OCI-LY3 (cell line): ENCODE measurements around the gene RASEF.

ENCODE experiments used
- H2AFZ ChIP-seq: fragments of 200-600, 300-600 bp; shearing (Covaris generic); 2 replicates; pipeline ENCODE4 v1.6.0; 2014; ENCODE audit warnings: antibody characterized with exemption, low read depth, low read length
- H3K27ac ChIP-seq: fragments of 200-600, 300-600 bp; sonication (generic); 2 replicates; pipeline ENCODE4 v1.5.1; 2014; ENCODE audit warnings: mild to moderate bottlenecking, low read length, moderate library complexity, mixed read lengths
- H3K27me3 ChIP-seq: fragments of 200-600, 300-600 bp; sonication (generic); 2 replicates; pipeline ENCODE4 v1.6.1; 2014; ENCODE audit warnings: low read depth, low read length, mixed read lengths
- H3K36me3 ChIP-seq: fragments of 200-600, 300-600 bp; sonication (generic); replicated peaks from 2 replicates; pipeline ENCODE3; 2014; ENCODE audit warnings: low read depth, low read length, mixed read lengths
- H3K4me1 ChIP-seq: fragments of 300-600, 200-600 bp; sonication (generic); 2 replicates; pipeline ENCODE4 v1.6.1; 2014; ENCODE audit warnings: low read length, mixed read lengths
- H3K4me2 ChIP-seq: fragments of 200-600, 300-600 bp; sonication (generic); 2 replicates; pipeline ENCODE4 v1.6.1; 2014; ENCODE audit warnings: low read length, mixed read lengths
- H3K4me3 ChIP-seq: fragments of 300-600, 200-600 bp; sonication (generic); 2 replicates; pipeline ENCODE4 v1.5.1; 2014; ENCODE audit warnings: antibody characterized with exemption, mild to moderate bottlenecking, low read length, moderate library complexity
- H3K79me2 ChIP-seq: fragments of 300-600, 200-600 bp; shearing (Covaris generic); 2 replicates; pipeline ENCODE4 v1.6.1; 2014; ENCODE audit warnings: mild to moderate bottlenecking, low read length, mixed read lengths
- H3K9ac ChIP-seq: fragments of 300-600, 200-600 bp; shearing (Covaris generic); 2 replicates; pipeline ENCODE4 v1.6.0; 2014; ENCODE audit warnings: mild to moderate bottlenecking, low read length, moderate library complexity
- H3K9me3 ChIP-seq: fragments of 200-600, 300-600 bp; shearing (Covaris generic); 2 replicates; pipeline ENCODE4 v1.6.1; 2014; ENCODE audit warnings: low read length, mixed read lengths; ENCODE audit not compliant: insufficient read depth
- H4K20me1 ChIP-seq: fragments of 200-600, 300-600 bp; sonication (generic); 2 replicates; pipeline ENCODE4 v1.6.1; 2016; ENCODE audit warnings: low read length, mixed read lengths; ENCODE audit not compliant: insufficient read depth
- EZH2phosphoT487 ChIP-seq: fragments of 200-600 bp; shearing (Covaris generic); IDR thresholded peaks from 2 replicates; pipeline ENCODE4 v1.6.1; 2018; ENCODE audit warnings: antibody characterized with exemption, mixed run types, low read depth
- TF ChIP-seq, protein P1 (sequence below): fragments of 200-600, 300-600 bp; sonication (generic); IDR thresholded peaks from 2 replicates; pipeline ENCODE4 v1.5.1; 2014; ENCODE audit warnings: antibody characterized with exemption, low read length, low read depth

RASEF gene

DNA sequence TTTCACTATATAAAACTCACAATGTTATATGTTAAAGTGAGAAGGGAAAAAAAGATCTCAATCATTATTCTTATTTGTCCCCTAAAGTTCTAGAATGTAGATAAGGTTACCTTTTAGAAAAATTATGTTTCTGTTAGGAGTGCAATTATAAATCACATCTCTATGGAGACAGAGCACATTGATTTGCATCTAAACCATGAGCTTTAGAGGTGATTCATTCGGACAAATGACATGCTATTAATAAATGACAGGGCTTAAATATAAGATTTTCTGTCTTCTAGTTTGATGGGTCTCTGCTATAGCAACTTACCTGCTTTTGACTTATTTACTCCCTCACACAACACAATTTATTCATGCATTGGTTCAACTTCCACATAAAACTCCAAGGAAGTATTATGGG, 39.8 kb downstream of the RASEF start:
- Histone ChIP-seq H3K4me3 (no peak overlapping the region), H3K27ac (no peak overlapping the region), H3K36me3 (no peaks in the 10 kb centered on the region), H4K20me1 (no peaks in the 10 kb centered on the region), H3K9me3 (no peaks in the 10 kb centered on the region), H3K9ac (no peak overlapping the region), H3K4me2 (no peak overlapping the region), H2AFZ (no peak overlapping the region), H3K4me1 (no peaks in the 10 kb centered on the region), H3K27me3 (no peaks in the 10 kb centered on the region), H3K79me2 (no peaks in the 10 kb centered on the region)
- TF ChIP-seq EZH2phosphoT487, result no peak
- TF ChIP-seq, protein P1, sequence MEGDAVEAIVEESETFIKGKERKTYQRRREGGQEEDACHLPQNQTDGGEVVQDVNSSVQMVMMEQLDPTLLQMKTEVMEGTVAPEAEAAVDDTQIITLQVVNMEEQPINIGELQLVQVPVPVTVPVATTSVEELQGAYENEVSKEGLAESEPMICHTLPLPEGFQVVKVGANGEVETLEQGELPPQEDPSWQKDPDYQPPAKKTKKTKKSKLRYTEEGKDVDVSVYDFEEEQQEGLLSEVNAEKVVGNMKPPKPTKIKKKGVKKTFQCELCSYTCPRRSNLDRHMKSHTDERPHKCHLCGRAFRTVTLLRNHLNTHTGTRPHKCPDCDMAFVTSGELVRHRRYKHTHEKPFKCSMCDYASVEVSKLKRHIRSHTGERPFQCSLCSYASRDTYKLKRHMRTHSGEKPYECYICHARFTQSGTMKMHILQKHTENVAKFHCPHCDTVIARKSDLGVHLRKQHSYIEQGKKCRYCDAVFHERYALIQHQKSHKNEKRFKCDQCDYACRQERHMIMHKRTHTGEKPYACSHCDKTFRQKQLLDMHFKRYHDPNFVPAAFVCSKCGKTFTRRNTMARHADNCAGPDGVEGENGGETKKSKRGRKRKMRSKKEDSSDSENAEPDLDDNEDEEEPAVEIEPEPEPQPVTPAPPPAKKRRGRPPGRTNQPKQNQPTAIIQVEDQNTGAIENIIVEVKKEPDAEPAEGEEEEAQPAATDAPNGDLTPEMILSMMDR, result no peak

- no peak for TF ChIP-seq EZH2phosphoT487
- TF ChIP-seq, protein P1, result no peak
- H3K36me3 ChIP-seq, result no peaks in the 10 kb centered on the region
Observed at GRCh38 chr9:83020864-83021263, 42.1 kb downstream of the RASEF start.

GRCh38 chr9:83020327-83020726, 42.6 kb downstream of the RASEF start:
- Histone ChIP-seq H3K27me3 (no peaks in the 10 kb centered on the region), H3K4me2 (no peak overlapping the region), H3K9ac (no peak overlapping the region), H4K20me1 (no peaks in the 10 kb centered on the region), H3K9me3 (no peaks in the 10 kb centered on the region), H3K36me3 (no peaks in the 10 kb centered on the region), H3K27ac (no peak overlapping the region), H3K79me2 (no peaks in the 10 kb centered on the region), H3K4me1 (peaks cover 8% of the 10 kb centered on the region), H3K4me3 (no peak overlapping the region), H2AFZ (no peak overlapping the region)
- TF ChIP-seq EZH2phosphoT487, result no peak
- TF ChIP-seq, protein P1, result no peak

More at GRCh38 chr9:83020864-83021263, 42.1 kb downstream of the RASEF start:
- no peaks in the 10 kb centered on the region for H3K27me3 ChIP-seq
- peaks cover 4% of the 10 kb centered on the region for H3K4me1 ChIP-seq
- H3K27ac ChIP-seq, result no peak overlapping the region
- no peak overlapping the region for H3K4me3 ChIP-seq
- no peak overlapping the region for H3K4me2 ChIP-seq
- H3K9ac ChIP-seq, result no peak overlapping the region
- H4K20me1 ChIP-seq, result no peaks in the 10 kb centered on the region
- H3K79me2 ChIP-seq, result no peaks in the 10 kb centered on the region
- no peak overlapping the region for H2AFZ ChIP-seq
- no peaks in the 10 kb centered on the region for H3K9me3 ChIP-seq

GRCh38 chr9:83019246-83019645, 43.7 kb downstream of the RASEF start:
- Histone ChIP-seq H2AFZ (no peak overlapping the region), H3K9me3 (no peaks in the 10 kb centered on the region), H3K4me3 (no peak overlapping the region), H3K27me3 (no peaks in the 10 kb centered on the region), H3K9ac (no peak overlapping the region), H3K79me2 (no peaks in the 10 kb centered on the region), H3K36me3 (no peaks in the 10 kb centered on the region), H4K20me1 (no peaks in the 10 kb centered on the region), H3K27ac (no peak overlapping the region), H3K4me1 (peaks cover 8% of the 10 kb centered on the region), H3K4me2 (no peak overlapping the region)
- TF ChIP-seq EZH2phosphoT487, result no peak

- Histone ChIP-seq H3K27me3 (no peaks in the 10 kb centered on the region), H3K4me2 (peak overlapping the region; percentile 11; the same call in 1 of the 2 replicates), H3K79me2 (no peaks in the 10 kb centered on the region), H3K9ac (no peak overlapping the region), H4K20me1 (no peaks in the 10 kb centered on the region), H3K4me3 (no peak overlapping the region), H2AFZ (no peak overlapping the region), H3K4me1 (peaks cover 8% of the 10 kb centered on the region), H3K27ac (no peak overlapping the region), H3K9me3 (no peaks in the 10 kb centered on the region), H3K36me3 (no peaks in the 10 kb centered on the region)
- no peak for TF ChIP-seq EZH2phosphoT487
- TF ChIP-seq, protein P1, result no peak
Observed at GRCh38 chr9:83015897-83016296, 47.0 kb downstream of the RASEF start.
